Measurements from ENCODE around the gene AGPAT1. TPM values are rescaled to one million over a fixed set of nuclear protein-coding genes. Genes with fewer than 3 reads are reported as not detected.
A peak's percentile ranks its signal among the peaks of the same experiment; 100 is the strongest.

The AGPAT1 gene
- total RNA-seq, 2 donors from 2014 or later: 44.1 to 54.5 TPM

DNA sequence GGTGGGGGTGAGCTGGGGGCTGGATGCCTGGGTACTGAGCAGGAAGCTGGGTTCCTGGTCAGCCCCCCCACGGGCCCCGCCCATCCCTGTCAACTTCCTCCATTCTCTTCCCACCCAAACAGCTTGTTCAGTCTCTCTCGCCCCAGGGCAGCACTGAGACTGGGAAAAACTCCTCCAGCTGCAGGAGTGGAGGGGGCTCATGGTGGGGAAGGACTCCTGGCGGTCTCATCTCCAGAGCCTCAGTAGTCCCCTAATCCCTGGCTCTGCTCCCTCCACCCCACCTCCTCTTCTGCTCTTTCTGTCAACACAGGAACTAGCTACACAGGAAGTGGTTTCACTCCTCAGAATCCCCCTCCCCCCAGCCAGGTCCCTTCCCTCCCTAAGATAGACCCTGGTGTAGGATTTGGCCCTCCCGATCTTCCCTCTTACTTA, 16.7 kb upstream of the AGPAT1 start, which contains the start of gene GPSM3:
Gene GPSM3, minus strand, starts transcription at position 36 of the 432 bp plus-strand sequence. CDS start 130 bp downstream, outside the sequence.
- Histone ChIP-seq H3K4me1 (peaks cover 2% of the 10 kb centered on the region), H3K27ac (peak within 1 kb of the TSS; percentile 82), H3K9ac (ENCODE audit: low read depth in 2 of 2, low read length in 2 of 2) (peak within 1 kb of the TSS; percentile 85 to 91), H3K36me3 (no peaks in the 10 kb centered on the region), H3K9me3 (no peaks in the 10 kb centered on the region), H3K4me3 (peak within 1 kb of the TSS; percentile 23), H3K27me3 (no peaks in the 10 kb centered on the region)
- intact Hi-C loops (cut with DNase I): no loop called here
- TF ChIP-seq, protein P1, sequence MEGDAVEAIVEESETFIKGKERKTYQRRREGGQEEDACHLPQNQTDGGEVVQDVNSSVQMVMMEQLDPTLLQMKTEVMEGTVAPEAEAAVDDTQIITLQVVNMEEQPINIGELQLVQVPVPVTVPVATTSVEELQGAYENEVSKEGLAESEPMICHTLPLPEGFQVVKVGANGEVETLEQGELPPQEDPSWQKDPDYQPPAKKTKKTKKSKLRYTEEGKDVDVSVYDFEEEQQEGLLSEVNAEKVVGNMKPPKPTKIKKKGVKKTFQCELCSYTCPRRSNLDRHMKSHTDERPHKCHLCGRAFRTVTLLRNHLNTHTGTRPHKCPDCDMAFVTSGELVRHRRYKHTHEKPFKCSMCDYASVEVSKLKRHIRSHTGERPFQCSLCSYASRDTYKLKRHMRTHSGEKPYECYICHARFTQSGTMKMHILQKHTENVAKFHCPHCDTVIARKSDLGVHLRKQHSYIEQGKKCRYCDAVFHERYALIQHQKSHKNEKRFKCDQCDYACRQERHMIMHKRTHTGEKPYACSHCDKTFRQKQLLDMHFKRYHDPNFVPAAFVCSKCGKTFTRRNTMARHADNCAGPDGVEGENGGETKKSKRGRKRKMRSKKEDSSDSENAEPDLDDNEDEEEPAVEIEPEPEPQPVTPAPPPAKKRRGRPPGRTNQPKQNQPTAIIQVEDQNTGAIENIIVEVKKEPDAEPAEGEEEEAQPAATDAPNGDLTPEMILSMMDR (IDR thresholded peaks at IDR 0.05): no peak
- peak; percentile 69 for DNase-seq

DNA sequence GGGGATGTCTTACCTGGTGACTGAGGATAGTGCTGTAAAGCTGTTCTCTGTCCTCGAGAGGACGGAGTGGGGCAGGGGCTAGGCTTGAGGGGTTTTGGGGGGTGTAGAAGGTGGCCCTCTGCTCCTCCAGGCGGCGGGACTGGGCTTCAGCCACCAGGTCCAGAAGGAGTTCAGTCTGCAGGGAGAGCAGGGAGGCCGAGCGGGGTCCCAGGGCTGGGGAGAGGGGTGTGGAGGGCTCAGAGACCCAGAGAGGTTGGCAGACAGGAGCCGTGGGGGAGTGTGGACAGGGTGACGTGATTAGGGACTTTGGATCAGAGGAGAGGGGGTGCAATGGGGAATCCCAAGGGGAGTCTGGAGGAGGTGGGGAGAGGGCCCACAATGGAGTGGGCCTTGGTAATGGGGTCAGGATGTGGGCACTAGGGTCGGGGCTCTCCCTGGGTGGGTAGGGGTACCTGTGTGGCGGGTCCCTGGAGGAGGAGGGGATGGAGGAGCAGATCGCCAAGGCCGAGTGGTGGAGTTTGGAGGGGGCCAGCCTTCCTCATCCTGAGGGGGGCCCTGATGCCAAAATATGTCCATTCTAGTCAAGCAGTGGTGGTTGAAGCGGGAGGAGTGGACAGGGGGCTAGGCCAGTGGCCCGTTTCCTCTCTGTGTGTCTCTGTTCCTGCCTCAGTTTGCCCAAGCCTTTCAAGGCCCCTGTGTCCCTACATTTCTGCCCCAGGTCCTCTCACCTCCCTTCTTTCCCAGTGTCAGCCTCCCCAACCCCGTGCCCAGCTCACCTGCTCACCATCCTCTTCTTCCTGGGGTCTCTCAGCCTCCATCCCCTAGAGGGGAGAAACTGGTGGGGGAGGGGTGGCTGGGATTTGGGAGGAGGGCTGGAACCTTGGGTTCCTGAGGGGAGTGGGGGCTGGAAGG, 16.1 kb upstream of the AGPAT1 start:
- Histone ChIP-seq H3K9me3 (no peaks in the 10 kb centered on the region), H3K4me1 (peaks cover 2% of the 10 kb centered on the region), H3K9ac (ENCODE audit: low read depth in 2 of 2, low read length in 2 of 2) (peak overlapping the region; percentile 85 to 91), H3K27ac (peak overlapping the region; percentile 82), H3K4me3 (peak overlapping the region; percentile 23), H3K27me3 (no peaks in the 10 kb centered on the region), H3K36me3 (no peaks in the 10 kb centered on the region)
- intact Hi-C loops (cut with DNase I): no loop called here
- TF ChIP-seq, protein P1 (IDR thresholded peaks at IDR 0.05): no peak
- DNase-seq: no peak

DNA sequence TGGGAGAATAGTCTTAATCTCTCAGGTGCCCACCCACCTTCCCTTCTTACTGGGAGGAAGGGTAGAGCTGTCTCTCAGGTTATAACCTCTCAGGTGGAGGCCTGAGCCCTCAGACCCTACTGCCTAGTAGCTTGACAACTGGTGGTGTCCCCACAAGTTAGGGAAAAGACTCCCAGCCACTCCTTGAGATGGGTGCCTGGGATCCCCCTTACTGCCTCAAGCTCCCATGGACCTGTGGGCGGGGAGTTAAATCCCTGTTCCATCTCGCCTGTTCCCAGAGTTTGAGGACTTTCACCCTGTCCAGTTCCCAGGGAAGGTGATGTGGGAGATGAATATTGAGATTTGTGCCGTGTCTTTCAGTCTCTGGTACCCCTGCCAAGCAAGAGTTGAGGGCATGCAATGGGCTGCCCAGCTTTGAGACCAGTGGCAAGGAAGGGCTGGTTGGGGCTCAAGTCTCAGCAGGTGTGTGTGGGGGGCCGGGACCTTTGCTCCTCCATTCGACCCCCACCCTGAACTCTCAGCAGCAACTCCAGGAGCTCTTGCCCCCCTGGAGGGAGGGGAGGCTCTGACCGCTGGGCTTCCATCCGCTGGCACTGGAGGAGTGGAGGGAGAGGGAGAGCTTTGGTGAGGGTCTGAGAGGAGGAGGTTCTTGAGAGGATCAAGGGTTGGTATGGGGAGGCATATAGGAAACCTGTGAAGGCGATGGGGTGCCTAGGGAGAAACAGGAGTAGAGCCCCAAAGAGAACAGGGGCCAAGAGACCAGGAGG, 15.2 kb upstream of the AGPAT1 start:
- Histone ChIP-seq H3K36me3 (no peaks in the 10 kb centered on the region), H3K9ac (ENCODE audit: low read depth in 2 of 2, low read length in 2 of 2) (peak overlapping the region; percentile 85 to 91), H3K27ac (peak overlapping the region; percentile 82), H3K27me3 (no peaks in the 10 kb centered on the region), H3K4me3 (peak overlapping the region; percentile 69), H3K4me1 (peaks cover 2% of the 10 kb centered on the region), H3K9me3 (no peaks in the 10 kb centered on the region)
- intact Hi-C loops (cut with DNase I): no loop called here
- TF ChIP-seq, protein P1 (IDR thresholded peaks at IDR 0.05): no peak
- no peak for DNase-seq

DNA sequence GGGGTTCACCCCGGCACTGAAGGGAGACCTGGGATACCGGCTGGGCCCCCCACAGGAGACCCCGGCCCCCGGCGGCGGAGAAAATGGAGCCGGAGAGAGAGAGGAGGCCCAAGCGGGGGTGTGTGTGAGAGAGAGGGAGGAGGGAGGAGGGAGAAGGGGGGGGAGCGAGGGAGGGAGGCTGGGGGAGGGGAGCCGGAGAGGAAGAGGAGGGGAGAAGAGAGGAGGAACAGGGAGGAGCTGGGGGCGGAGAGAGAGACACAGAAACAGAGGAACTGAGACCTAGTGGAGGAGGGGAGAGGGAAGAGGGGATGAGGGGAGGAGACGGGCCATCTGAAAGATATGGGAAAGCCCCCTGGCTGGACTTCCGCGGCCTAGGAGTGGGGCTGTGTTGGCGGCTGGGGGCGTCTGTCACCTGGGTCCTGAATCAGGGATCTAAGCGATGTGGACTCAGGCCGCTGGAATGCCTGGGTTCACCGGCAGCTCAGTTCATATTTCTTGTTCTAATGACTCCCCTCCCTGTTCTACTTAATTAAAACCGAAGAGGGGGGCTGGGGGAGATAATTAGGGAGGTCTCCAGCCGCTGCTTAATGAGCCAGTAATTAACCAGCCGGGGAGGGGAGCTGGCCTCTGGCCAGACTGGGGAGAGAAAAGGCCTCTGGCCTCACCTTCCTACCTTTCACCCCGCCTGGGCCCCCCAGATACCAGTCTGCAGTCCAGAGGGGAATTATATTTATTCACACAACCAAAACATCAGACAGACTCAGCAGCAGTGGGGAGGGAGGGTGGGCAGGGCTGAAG, 14.4 kb upstream of the AGPAT1 start, which contains the start of gene PBX2:
Gene PBX2, minus strand, starts transcription at position 149 of the 798 bp plus-strand sequence. CDS start 287 bp downstream, outside the sequence.
- Histone ChIP-seq H3K9ac (ENCODE audit: low read depth in 2 of 2, low read length in 2 of 2) (peak within 1 kb of the TSS; percentile 91), H3K9me3 (no peaks in the 10 kb centered on the region), H3K27me3 (no peaks in the 10 kb centered on the region), H3K4me3 (peak within 1 kb of the TSS; percentile 69), H3K36me3 (no peaks in the 10 kb centered on the region), H3K27ac (peak within 1 kb of the TSS; percentile 87), H3K4me1 (peaks cover 2% of the 10 kb centered on the region)
- TF ChIP-seq, protein P1 (IDR thresholded peaks at IDR 0.05): no peak
- peak; percentile 95 for DNase-seq
- intact Hi-C loops (cut with DNase I): no loop called here

DNA sequence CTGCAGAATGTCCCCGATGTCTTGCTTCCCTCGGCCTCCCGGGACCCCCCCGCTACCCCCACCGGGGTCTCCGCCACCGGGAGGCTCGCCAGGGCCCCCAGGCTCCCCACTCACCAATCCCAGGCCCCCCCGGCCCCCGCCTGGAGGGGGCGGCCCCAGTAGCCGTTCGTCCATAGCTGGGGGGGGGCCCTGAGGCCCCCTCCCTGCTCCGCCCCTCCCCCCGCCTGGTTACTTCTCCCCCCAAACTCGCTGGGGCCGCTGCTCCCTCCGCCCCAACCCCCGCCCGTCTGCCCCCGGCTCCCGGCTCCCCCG, 13.8 kb upstream of the AGPAT1 start:
- H3K9me3 ChIP-seq: no peaks in the 10 kb centered on the region
- H3K9ac ChIP-seq (ENCODE audit: low read depth in 2 of 2, low read length in 2 of 2): peak overlapping the region; percentile 84 to 91
- H3K27ac ChIP-seq: peak overlapping the region; percentile 87
- H3K4me1 ChIP-seq: peaks cover under 1% of the 10 kb centered on the region
- peak overlapping the region; percentile 69 for H3K4me3 ChIP-seq
- H3K36me3 ChIP-seq: no peaks in the 10 kb centered on the region
- no peak for DNase-seq
- intact Hi-C loops (cut with DNase I): no loop called here
- no peaks in the 10 kb centered on the region for H3K27me3 ChIP-seq
- TF ChIP-seq, protein P1 (IDR thresholded peaks at IDR 0.05): no peak
